ENCODE data around the gene SERPINA1.

GRCh38 chr14:94395282-94395887 lies 7.0 kb upstream of the SERPINA1 start:
- TF ChIP-seq CTCF (IDR thresholded peaks at IDR 0.05; ENCODE audit: low read depth, low read length, poor library complexity, severe bottlenecking) (no peak), EZH2phosphoT487 (IDR thresholded peaks at IDR 0.05; ENCODE audit: borderline replicate concordance, low read length) (no peak)

Data from DOHH2 (cell line).